Stimulated activated CD8-positive, alpha-beta memory T cell treated with anti-CD3 and anti-CD28 coated beads, Interleukin-7, amount 100 ng/mL, for 24 hours (primary cell): ENCODE data around the gene FAM53A.

Source experiments
- DNase-seq: peaks from one replicate; pipeline ENCODE4 v3.0.0-alpha.2; 2020; ENCODE audit warnings: low read depth

FAM53A gene

DNA sequence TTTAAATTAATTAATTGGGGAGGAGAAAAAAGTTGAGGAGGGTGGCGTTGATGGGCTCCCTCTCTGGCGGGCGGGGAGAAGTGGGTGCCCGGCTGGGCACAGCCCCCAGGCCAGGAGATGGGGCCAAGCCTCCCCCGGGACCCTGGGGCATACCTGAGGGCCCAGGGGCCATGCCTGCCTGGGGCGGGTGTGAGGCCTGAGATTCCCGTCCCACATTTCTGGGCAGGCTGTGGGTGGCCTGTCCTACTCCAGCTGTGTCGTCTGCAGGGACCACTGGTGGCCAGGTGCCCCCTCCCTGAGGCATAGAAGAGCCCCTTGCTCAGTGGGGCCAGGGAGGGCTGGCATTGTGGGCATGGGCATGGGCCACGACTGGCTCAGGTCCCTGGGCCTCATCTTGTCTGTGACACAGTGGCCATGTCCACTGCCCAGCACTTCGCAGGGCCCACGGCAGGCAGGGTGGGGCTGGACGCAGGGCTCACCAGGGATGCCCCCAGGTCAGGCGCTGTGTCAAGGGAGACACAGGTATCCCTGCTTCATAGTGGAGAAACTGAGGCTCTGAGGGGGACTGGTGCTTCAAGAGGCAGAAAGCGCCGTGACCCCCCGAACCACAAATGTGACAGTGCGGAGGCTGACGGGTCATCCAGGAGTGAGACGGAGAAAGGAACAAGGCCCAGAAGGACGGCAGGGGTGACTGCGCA, 60.1 kb downstream of the FAM53A start:
- DNase-seq = no peak

GRCh38 chr4:1623400-1623799, 60.7 kb downstream of the FAM53A start:
- no peak for DNase-seq

DNA sequence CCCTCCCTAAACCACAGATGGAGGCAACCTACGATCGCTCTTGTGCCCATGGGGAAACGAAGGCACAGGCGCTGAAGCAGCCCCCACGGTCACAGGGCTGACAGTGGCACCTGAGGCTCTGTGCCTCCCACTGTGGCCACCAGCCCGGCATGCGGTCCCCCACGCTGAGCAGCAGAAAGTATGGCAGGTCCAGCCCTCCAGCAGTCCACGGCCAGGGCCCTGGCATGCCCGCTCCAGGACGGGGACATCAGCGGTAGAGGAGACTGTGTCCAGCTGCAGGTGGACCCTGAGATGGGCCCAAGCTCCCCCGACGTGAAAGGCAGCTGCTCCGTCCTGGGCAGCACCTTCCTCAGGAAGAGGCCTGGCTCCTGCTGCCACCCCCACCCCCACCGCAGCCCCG, 61.2 kb downstream of the FAM53A start:
- no peak for DNase-seq

DNA sequence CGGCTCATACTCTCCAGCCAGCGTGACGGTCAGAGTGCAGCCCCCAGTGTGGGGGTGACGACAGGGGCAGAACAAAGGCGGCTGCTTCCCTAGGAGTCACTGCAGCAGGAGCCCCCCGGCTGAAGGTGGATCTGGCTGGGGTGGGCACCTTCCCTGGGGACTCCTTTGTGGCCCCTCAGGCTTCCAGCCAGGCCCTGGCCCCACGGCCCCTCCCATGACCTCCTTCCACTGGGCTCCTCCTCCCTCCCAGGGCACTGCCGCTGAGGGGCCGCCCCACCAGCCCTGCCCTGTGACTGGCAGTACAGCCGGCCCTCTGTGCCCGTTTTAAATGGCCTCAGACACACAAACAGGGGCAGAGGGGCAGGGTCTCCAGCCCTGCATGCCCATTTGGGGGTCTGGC, 61.9 kb downstream of the FAM53A start:
- no peak for DNase-seq

- no peak for DNase-seq
Observed at GRCh38 chr4:1621526-1621925, 62.6 kb downstream of the FAM53A start.

DNA sequence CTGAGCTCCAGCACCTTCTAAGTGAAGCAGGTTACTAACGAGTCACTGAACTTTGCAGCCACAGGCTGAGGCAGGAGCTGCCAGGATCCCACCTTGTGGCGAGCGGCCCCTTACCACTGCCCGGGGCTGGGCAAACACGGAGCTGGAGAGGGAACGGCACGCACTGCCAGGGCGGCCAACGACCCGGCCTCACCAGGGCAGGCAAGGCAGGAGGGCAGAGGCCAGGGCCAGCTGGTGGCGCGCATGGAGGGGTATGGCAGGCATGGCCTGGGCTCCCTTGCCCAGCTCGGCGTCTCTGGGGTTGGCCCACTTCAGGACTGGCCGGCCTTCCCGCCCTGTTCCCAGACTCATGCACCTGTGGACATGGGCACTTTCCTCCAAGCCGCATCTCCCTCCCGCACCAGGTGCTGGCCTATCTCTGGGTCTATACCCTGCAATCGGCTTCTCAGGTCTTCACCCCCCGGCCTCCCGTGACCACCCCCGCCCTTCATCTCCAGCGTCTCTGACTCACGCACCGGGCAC, 64.9 kb downstream of the FAM53A start:
- no peak for DNase-seq

DNA sequence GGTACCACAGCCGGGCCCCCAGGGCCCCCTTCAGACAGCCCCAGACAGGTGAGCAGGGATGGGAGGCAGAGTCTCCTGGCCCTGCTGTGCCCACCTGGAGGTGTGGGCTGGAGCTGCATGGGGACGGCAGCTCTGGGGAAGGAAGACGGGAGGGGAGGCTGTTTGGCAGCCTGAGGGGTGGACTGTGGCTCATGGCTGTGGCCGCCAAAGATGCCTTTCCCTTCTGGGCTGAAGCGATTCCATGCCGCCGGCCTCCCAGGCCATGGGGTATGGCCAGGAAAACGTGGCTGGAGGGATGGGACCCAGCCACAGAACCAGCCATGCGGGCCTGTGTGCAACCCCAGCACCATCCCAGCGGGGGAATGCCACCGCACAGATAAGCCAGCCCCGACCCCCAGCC, 65.7 kb downstream of the FAM53A start:
- DNase-seq = no peak

DNA sequence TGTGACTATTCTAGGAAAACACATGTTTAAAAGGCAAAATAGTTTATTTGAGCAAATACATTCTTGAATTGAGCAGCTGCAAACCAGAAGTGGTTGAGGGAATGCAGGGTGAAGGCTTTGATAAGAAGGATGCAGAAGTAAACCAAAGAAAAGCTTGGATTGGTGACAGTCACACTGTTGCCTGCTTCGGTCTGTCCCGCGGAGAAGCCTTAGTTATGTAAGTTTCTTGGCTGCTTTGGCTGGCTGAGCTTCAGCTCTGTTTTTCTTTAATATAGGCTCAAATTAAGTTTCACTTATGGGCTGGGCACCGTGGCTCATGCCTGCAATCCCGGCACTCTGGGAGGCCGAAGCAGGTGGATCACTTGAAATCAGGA, 67.6 kb downstream of the FAM53A start:
- no peak for DNase-seq

DNA sequence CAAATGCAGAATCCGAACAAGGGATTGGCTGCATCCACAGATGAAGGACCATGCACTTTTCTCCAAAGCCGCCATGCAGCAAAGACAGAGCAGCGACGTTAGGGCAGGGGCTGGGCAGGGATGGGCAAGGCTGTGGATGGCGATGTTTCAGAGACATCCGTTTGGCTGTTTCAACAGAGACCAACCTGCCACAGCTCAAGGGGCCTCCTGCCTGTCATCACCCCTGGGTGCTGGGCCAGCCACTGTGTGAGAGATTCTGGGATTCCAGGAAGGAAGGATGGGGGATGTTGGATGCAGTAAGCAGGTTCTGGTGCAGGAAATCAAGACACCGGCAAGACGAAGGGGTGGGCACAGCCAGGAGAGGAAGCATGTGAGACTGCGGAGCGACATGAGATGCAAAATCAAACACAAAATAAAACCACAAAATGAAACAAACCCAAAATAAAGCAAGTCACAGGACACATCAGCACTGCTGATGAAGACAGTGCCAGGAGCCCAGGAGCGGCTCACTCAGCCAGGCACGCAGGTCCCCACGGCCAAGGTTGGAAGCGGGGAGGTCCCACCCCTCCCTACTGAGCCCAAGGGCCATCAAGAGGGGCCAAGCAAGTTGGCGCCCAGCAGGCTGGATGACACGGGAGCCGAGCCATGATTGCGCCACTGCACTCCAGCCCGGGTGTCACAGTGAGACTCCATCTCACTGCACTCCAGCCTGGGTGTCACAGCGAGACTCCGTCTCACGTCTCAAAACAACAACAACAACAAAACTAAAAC, 68.1 kb downstream of the FAM53A start:
- no peak for DNase-seq

DNA sequence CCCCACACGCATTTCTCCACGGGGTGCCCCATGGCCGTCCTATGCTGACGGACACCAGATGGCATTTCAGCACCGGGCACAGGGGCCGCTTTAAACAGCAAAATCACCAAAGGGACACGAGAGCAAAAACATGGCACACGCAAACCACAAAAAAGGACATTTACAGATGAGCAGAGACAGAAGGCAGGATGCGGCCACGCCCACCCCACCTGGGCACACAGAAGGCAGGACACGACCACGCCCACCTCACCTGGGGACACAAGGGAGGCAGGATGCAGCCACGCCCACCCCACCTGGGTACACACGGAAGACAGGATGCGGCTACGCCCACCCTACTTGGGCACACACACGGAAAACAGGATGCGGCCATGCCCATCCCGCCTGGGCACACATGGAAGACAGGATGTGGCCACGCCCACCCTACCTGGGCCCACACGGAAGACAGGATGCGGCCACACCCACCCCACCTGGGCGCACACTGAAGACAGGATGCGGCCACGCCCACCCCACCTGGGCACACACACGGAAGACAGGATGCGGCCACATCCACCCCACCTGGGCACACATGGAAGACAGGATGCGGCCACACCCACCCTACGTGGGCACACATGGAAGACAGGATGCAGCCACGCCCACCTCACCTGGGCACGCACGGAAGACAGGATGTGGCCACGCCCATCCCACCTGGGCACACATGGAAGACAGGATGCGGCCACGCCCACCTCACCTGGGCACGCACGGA, 69.1 kb downstream of the FAM53A start:
- DNase-seq = no peak

DNA sequence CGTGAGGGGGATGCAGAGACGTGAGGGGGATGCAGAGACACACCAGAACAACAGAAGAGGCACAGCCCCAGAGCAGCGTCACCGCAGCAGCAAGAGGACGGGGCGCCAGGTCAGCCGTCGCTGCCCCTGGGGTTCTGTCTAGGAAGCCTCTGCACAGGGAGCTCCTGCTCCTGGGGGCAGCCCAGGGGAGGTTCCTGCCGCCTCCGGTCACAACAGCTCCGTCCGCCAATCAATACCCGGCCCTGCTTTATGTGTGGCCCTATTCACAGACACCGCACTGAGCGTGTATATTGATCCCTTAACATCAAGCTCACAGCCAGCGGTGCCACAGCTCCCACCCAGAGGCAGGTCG, 69.6 kb downstream of the FAM53A start:
- no peak for DNase-seq

GRCh38 chr4:1614049-1614448, 70.1 kb downstream of the FAM53A start:
- no peak for DNase-seq

DNA sequence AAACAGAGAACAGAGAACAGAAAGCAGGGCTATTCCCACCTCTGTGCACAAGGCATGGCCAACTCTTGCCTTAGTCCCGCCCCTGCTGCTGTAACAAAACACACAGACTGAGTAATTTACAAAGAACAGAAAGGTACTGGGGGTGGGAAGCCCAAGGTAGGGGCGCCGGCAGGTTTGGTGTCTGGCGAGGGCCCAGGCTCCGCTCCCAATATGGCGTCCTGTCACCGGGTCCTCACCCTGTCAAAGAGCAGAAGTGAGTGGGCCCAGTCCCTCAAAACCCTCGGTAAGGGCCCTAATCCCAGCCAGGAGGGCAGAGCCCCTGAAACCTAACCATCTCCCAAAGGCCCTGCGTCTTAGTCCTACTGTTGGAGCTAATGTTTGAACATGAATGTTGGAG, 71.0 kb downstream of the FAM53A start:
- no peak for DNase-seq

GRCh38 chr4:1612278-1613098, 71.6 kb downstream of the FAM53A start:
- DNase-seq = no peak

GRCh38 chr4:1611501-1611870, 72.6 kb downstream of the FAM53A start:
- no peak for DNase-seq

- no peak for DNase-seq
Observed at GRCh38 chr4:1610791-1611500, 73.2 kb downstream of the FAM53A start.

GRCh38 chr4:1609901-1610790, 74.0 kb downstream of the FAM53A start:
- no peak for DNase-seq

- no peak for DNase-seq
Observed at GRCh38 chr4:1608821-1609500, 75.2 kb downstream of the FAM53A start.

- no peak for DNase-seq
Observed at GRCh38 chr4:1608196-1608820, 75.8 kb downstream of the FAM53A start.
